GM18511 (cell line): ENCODE data around the gene ZNF407.

Source experiments
- ATAC-seq: cut with Tn5 transposase; IDR thresholded peaks from one replicate; pipeline ENCODE4 v1.9.1; 2021; ENCODE audit warnings: mild to moderate bottlenecking, moderate library complexity; ENCODE audit not compliant: unreplicated experiment

The ZNF407 gene

DNA sequence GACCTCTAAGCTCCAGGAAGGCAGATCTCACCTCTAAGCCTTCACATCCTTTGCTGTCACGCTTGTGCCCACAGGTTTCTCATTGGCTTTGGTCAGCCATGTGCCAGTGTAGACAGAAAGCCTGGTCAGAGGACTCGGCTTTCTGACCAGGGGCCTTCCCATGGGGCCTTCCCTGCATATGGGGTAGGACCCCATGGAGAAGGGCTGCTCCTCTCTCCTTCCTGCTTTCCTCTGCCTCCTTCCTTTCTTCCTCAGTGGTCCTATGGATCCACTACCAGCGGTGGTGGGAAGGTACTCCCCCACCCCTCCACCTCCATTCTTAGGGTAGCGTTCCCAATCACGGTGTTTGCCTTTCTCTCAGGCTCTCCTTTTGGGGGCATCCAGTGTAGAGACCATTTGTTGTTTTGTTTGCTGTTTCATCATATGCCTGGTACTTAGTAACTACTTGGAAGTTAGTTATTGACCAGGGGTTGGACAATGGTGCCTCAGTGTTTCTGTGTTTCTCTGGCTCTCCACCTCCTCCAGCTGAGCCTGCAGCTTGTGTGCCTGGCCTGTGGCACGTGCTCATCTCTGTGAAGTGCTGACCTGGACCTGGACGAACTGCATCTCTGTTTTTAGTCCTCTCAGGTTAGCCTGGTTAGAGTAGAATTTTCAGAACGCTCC, 71.6 kb downstream of the ZNF407 start:
- ATAC-seq: no peak

- ATAC-seq: no peak
Measured at GRCh38 chr18:74672371-74672770, 74.7 kb downstream of the ZNF407 start.

DNA sequence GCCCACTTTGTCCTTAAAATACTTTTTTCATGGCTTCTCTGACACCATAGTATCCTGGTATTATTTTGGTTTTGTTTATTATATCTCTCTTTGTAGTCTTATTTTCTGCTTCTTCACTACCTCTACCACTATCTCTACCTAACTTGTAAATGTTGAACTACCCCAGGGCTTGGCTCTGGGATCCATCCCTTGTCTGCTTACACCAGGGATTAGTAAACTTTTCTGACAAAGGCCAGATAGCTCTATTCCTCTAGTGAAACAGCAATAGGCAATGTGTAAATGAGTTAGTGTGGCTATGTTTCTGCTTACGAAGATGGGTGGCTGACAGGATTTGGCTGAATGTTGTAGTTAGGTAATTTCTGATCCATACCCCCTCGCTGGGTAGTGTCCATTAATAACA, 76.8 kb downstream of the ZNF407 start:
- ATAC-seq: no peak

DNA sequence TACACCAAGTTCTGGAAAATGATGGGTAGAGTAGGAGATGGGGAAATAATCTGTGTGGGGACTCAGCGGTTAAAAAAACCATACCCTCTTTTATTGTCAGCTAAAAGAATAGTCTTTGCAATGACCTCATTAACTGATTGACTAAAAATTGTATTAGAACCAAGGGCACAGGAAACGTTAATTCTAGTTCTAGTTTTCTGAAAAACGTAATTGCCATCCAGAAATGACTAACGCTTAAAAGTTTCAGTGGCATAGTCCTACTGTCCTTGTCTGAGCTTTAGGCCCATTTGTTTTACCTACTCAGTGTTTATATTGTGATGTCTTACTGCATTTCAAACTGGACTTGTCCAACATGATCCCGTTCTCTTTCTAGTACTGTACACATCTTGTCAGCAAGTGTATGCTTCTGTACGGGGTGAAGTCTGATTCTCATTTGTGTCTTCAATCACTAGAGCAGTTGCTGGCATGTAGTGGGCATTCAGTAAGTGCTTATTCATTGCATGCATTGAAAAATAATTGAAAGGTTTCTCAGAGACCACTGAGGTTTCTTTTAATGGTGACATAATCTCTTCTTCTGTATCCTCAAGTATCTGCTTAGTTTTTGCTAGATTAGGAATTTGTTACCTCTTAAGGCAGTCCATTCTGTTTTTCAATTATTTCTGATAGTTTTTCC, 81.5 kb downstream of the ZNF407 start:
- no peak for ATAC-seq

DNA sequence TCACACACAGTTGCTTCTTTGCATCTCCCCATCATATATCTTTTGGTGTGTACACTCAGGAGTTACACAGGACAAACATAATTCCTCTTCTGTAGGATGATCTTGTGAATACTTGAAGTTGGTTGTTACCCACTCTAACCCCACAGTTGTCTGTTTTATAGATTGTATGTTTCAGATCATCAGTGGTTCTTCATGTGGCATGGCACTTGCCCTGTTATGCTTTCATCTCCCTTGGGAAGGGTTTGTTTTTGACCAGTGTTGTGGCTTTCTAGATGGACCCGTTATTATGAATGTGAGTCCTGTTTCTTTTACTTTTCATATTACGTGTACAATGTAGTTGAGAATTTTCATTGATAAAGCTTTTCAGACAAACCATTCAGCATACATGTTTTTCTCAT, 82.0 kb downstream of the ZNF407 start:
- no peak for ATAC-seq

DNA sequence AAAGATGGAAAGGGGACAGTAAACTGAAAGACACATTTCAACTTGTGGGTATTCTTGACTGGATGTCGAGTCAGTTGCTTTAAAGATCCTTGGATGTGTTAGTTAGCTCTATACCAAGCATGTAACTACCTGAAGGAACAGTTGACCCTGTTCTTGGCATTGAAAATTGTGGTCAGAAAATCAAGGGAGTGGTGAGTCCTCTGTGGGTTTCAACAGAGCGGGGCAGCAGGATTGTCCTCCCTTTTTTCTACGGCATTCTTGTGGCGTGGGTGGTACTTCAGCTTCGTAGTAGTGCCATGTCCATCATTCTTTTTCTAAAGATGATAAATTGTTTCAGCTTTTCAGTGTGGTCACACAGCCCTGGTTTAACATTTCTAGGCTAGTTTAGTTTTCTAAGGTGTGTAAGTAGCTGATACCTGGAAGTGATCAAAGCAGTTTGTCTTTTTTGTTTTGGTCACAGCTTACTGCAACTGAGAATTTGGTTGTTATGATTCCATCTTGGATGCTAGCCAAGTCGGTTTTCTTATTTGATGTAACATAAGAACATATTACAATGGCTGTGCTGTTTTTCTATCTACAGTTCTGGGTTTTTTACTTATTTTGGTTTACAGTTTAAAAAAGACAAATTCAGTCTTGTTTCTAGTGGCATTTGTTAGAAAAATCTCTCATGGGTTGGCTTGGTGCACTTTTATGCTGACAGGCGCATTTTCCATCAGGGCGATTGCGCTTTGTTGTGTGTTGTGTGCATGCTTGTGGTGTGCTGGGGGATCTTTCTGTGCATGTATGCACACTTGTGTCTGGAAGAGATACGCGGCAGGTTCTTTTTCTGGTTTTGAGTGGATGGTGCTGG, 84.7 kb downstream of the ZNF407 start:
- no peak for ATAC-seq

DNA sequence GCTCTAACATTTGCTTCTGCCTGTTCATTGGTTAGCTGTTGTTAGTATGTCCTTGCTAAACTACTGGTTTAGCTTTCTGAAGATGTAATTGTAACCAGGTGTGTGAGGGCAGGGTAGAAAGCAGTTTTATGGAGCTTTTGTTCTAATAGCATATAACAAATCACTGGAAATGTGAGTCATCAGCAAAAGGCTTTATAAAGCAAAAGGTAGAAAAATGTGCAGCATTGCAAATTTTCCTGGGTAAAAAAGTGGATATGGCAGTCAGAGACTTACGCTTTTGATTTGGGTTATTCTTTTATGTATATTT, 85.3 kb downstream of the ZNF407 start:
- ATAC-seq: no peak

- ATAC-seq: no peak
Measured at GRCh38 chr18:74683573-74683972, 85.9 kb downstream of the ZNF407 start.

DNA sequence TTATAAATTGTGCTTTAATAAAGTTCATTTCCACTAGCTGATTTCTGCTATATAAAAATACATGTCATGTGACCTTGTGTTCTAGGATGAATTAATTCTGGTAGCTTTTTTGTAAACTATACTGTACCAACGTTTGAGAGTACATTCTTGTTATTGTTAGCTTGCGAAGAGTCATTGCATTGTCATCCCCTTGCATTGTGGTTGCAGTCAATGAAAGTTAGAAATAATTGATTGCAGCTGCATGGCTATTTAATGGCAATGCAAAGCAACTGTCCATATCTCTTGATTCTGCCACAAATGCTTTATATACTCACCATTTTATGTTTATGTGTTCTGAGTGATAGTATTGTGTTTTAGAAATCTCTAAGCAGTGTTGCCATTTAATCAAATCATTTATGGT, 91.6 kb downstream of the ZNF407 start:
- no peak for ATAC-seq

- ATAC-seq: no peak
Measured at GRCh38 chr18:74692367-74693013, 94.8 kb downstream of the ZNF407 start.

DNA sequence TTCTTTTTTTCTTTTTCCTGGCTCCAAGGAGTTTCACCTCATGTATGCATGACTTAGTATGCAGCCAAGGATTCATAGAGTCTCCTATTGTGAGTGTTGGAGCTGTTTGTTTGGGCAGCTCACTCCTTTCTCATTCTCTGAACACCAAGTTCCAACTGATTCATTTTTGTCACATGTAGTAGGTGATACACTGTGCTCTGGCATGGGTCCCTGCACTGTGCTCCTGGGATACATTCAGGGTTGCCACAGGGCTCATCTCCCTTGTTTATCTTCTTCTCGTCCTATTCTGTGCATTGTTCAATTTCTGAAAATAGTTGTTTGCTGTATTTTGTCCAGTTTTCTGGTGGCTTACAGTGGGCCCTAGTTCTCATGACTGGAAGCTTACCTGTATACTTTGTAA, 96.8 kb downstream of the ZNF407 start:
- no peak for ATAC-seq

DNA sequence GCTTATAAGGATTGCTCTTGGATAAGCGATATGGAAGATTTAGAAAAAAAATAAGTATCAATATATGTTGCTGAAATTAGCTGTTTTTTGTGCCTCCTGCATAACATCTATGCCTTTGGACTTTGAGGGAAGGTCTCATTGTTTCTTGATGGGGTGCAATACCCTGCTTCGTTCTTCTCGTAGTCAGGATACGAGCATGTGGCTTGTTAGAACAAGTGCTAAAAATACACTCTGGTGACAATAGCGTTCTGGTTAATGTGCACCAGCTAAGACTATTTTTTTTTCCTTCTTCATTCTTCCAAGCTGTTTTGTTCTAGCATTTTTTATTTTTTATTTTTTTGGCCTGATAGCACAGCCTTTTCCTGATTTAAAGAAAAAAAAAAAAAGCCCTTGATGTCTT, 97.5 kb downstream of the ZNF407 start:
- no peak for ATAC-seq

- ATAC-seq: no peak
Measured at GRCh38 chr18:74698881-74699280, 101.2 kb downstream of the ZNF407 start.

- no peak for ATAC-seq
Measured at GRCh38 chr18:74699455-74699854, 101.8 kb downstream of the ZNF407 start.

DNA sequence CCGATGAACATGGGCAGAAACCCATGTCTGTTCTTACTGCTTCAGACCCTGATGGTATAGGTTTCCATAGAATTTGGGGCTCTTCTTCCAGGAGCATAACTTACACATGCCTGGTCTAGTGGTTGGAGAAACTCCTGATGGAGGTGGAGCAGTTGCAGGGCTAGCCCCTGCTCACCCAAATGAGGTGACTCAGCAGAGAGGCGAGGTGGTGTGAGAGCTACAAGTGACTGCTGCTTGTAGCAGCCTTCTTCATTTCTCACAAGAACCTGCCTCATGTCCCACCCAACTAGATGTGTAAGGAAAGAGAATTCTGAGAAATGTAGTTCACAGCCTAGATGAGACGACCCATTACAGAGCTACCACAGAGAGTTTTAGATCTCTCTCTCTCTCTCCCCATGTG, 105.3 kb downstream of the ZNF407 start:
- ATAC-seq: no peak

DNA sequence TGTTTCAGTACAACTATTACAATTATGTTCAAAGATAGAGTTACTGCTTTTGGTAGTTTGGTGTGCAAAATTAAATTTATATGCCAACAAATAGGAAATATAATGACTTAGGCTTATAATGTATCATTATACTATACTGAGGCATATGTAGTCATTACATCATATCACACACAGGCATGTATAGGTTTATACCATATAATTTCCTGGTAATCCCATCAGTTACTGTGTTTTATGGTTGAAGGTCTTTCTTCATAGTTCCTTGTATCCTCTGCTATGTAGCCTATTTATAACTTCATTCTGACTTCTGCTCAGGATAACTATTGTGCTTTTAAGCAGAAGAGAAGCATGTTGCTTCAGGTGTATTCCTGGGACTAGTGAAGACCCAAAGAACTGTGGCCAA, 110.5 kb downstream of the ZNF407 start:
- no peak for ATAC-seq

- no peak for ATAC-seq
Measured at GRCh38 chr18:74709452-74709851, 111.8 kb downstream of the ZNF407 start.

- ATAC-seq: no peak
Measured at GRCh38 chr18:74714120-74714519, 116.5 kb downstream of the ZNF407 start.

GRCh38 chr18:74714791-74715190, 117.1 kb downstream of the ZNF407 start:
- no peak for ATAC-seq

- no peak for ATAC-seq
Measured at GRCh38 chr18:74715306-74715705, 117.6 kb downstream of the ZNF407 start.

DNA sequence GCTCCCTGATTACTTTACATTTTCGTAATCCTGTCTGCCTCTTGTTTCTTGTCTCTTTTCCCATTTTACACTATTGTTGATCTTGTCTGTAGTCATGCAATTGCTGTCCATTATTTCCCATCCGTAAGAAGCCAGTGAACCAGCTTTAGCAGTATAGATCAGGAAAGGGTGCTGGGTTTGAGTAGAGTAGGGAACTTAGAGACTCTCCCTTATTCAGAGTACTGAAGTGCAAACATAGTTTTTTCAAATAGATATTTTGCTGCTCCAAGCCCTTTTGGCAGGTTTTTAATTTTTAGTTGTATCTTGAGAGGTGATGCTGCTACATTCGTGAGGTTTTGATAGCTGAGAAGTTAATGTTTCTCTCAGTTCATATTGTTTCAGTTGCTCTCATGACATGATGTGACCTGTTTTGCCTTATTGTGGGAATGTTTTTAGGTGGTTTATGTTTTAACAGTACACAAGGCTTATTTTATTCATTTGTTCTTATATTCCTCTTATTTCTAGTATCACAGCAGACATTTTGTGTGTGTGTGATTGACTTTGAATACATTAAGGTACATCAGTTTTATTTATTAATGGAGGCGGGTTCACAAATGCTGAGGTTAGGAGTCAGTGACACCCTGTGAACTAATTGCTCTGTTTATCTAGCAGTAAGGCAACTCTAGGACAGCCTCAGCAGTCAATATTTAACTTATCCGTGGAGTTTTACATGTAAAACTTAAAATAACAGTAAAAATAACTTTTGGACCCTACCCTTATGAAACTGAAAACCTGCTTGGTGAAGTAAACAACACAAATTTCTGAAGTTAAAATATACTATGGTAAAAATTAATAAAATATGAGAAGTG, 118.4 kb downstream of the ZNF407 start:
- ATAC-seq: no peak
